PC-9 (cell line): Measurements from ENCODE around the gene CACNG7. TPM values are rescaled to one million over a fixed set of nuclear protein-coding genes. Genes with fewer than 3 reads are reported as not detected.

ENCODE experiments used
- BruUV-seq: library from RNA; stranded (reverse); fragments of 400-500 nt; replicated peaks from 2 replicates; lab custom pipeline; 2021; lab: Mats Ljungman, UMichigan
- CTCF ChIA-PET: fragments of 300-600 bp; sonication (Branson Sonifier 250); formaldehyde crosslinking; loops from one replicate; lab custom pipeline; 2022; ENCODE audit warnings: antibody characterized with exemption; lab: Charles Lee
- POLR2A ChIA-PET: fragments of 300-600 bp; sonication (Branson Sonifier 250); formaldehyde crosslinking; loops from one replicate; lab custom pipeline; 2022; ENCODE audit warnings: antibody characterized with exemption; ENCODE audit not compliant: unreplicated experiment; lab: Charles Lee
- DNase-seq, 2 experiments: peaks; one replicate each; pipeline versions ENCODE4 v3.0.0 to v3.0.0-alpha.2; 2015 to 2022; ENCODE audit warnings: mixed read lengths in 1 of 2
- H2AFZ ChIP-seq: fragments of 200-600 bp; sonication (generic); 2 replicates; pipeline ENCODE4 v1.8.1; 2017; ENCODE audit warnings: antibody characterized with exemption
- H3F3A ChIP-seq: fragments of 200-600 bp; sonication (generic); 2 replicates; pipeline ENCODE4 v1.8.1; 2017; ENCODE audit warnings: antibody characterized with exemption, mild to moderate bottlenecking, low read depth; ENCODE audit not compliant: insufficient read depth
- H3K27ac ChIP-seq: fragments of 200-600 bp; sonication (generic); 2 replicates; pipeline ENCODE4 v1.6.1; 2016; ENCODE audit warnings: mixed run types
- H3K27me3 ChIP-seq: fragments of 200-600 bp; sonication (generic); 2 replicates; pipeline ENCODE4 v1.6.1; 2016; ENCODE audit warnings: low read depth, mixed run types; ENCODE audit not compliant: insufficient read depth
- H3K36me3 ChIP-seq: fragments of 200-600 bp; sonication (generic); 2 replicates; pipeline ENCODE4 v1.6.1; 2016; ENCODE audit warnings: low read depth, mixed run types
- H3K4me1 ChIP-seq: fragments of 200-600 bp; sonication (generic); replicated peaks from 2 replicates; pipeline ENCODE4 v1.6.1; 2016; ENCODE audit warnings: mixed run types; ENCODE audit not compliant: insufficient read depth
- H3K4me2 ChIP-seq: fragments of 200-600 bp; sonication (generic); 2 replicates; pipeline ENCODE4 v1.6.1; 2017; ENCODE audit warnings: mixed run types
- H3K4me3 ChIP-seq: fragments of 200-600 bp; sonication (generic); 2 replicates; pipeline ENCODE4 v1.6.1; 2016; ENCODE audit warnings: mixed run types
- H3K79me2 ChIP-seq: fragments of 200-600 bp; sonication (generic); 2 replicates; pipeline ENCODE4 v1.6.1; 2017; ENCODE audit warnings: low read depth, mixed run types
- H3K9me2 ChIP-seq: fragments of 200-600 bp; sonication (generic); 2 replicates; pipeline ENCODE4 v1.8.1; 2017; ENCODE audit warnings: mild to moderate bottlenecking; ENCODE audit not compliant: insufficient read depth
- H3K9me3 ChIP-seq: fragments of 200-600 bp; sonication (generic); 2 replicates; pipeline ENCODE4 v1.8.1; 2016; ENCODE audit warnings: low read depth; ENCODE audit not compliant: insufficient read depth
- H4K20me1 ChIP-seq: fragments of 200-600 bp; sonication (generic); 2 replicates; pipeline ENCODE4 v1.8.1; 2017; ENCODE audit not compliant: insufficient read depth
- EZH2 ChIP-seq: fragments of 200-600 bp; sonication (generic); IDR thresholded peaks from 2 replicates; pipeline ENCODE4 v1.8.0; 2017; ENCODE audit warnings: antibody characterized with exemption, low read depth
- intact Hi-C: fragments of 100-400 bp; cut with micrococcal nuclease; formaldehyde crosslinking; loops from one replicate; pipeline ENCODE4 v1.10.0; 2022; ENCODE audit not compliant: unreplicated experiment
- total RNA-seq: library from RNA; stranded (reverse); gene quantifications from 2 replicates; pipeline ENCODE4 v1.2.3, GENCODE V29; 2021
- TF ChIP-seq, protein P1 (sequence below): fragments of 200-600 bp; sonication (generic); conservative IDR thresholded peaks from 2 replicates; pipeline ENCODE4 v1.6.1; 2017; ENCODE audit warnings: mixed run types, antibody characterized with exemption, mild to moderate bottlenecking, moderate library complexity

The CACNG7 gene
- total RNA-seq, 1 experiment from 2014 or later = not detected

DNA sequence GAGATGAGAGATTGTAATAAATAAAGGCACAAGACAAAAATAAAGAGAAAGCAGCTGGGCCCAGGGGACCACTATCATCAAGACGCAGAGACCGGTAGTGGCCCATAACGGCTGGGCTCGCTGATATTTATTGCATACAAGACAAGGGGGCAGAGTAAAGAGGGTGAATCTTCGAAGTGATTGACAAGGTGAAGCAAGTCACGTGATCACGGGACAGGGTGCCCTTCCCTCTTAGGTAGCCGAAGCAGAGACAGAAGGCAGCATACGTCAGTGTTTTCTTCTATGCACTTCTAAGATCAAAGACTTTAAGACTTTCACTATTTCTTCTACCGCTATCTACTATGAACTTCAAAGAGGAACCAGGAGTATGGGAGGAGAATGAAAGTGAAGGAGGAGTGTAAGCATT lies 31.7 kb upstream of the CACNG7 start:
- ChIA-PET CTCF (no interaction called here), POLR2A (interaction anchor here (0.5 to 0.9 kb wide), 3 partner anchors 10 to 315 kb away, joined by 3 to 15 read pairs (median 9); partner anchors contain the start of gene MYADM)
- Histone ChIP-seq H3K4me1 (peaks cover 20% of the 10 kb centered on the region), H3K9me2 (no peaks in the 10 kb centered on the region), H3K36me3 (peaks cover 19% of the 10 kb centered on the region), H3K9me3 (no peaks in the 10 kb centered on the region), H3K79me2 (0 out of 2 replicates have a peak, but pooled peaks cover 3% of the 10 kb centered on the region), H3K4me2 (no peak overlapping the region), H4K20me1 (peaks cover 10% of the 10 kb centered on the region; the same call in 1 of the 2 replicates), H3K27ac (no peak overlapping the region), H2AFZ (no peak overlapping the region), H3K4me3 (no peak overlapping the region), H3K27me3 (no peaks in the 10 kb centered on the region), H3F3A (peaks cover 54% of the 10 kb centered on the region)
- no TSS peak for BruUV-seq
- TF ChIP-seq, protein P1, sequence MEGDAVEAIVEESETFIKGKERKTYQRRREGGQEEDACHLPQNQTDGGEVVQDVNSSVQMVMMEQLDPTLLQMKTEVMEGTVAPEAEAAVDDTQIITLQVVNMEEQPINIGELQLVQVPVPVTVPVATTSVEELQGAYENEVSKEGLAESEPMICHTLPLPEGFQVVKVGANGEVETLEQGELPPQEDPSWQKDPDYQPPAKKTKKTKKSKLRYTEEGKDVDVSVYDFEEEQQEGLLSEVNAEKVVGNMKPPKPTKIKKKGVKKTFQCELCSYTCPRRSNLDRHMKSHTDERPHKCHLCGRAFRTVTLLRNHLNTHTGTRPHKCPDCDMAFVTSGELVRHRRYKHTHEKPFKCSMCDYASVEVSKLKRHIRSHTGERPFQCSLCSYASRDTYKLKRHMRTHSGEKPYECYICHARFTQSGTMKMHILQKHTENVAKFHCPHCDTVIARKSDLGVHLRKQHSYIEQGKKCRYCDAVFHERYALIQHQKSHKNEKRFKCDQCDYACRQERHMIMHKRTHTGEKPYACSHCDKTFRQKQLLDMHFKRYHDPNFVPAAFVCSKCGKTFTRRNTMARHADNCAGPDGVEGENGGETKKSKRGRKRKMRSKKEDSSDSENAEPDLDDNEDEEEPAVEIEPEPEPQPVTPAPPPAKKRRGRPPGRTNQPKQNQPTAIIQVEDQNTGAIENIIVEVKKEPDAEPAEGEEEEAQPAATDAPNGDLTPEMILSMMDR = no peak
- no peak for TF ChIP-seq EZH2
- intact Hi-C loops = no loop called here
- DNase-seq = peak in 1 of 2 experiments; percentile 37

DNA sequence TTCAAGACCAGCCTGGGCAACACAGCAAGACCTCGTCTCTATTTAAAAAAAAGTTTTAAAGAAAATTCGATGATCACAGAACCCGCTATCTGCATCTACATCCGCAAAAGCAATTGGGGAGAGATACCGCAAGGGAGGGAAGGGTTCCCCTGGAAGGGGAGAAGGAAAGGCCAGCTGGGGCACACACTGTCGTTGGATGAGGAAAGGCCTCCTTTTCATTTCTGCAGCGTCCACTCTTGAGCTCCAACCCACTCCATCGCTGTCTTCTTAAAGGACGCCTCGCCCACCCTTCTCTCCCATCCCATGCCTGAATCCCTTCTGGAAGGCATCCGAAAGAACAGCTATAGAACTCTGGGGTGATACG lies 30.3 kb upstream of the CACNG7 start:
- no peak for TF ChIP-seq EZH2
- TF ChIP-seq, protein P1 = no peak
- Histone ChIP-seq H3K79me2 (no peaks in the 10 kb centered on the region), H3K4me1 (peaks cover 22% of the 10 kb centered on the region), H3K9me3 (no peaks in the 10 kb centered on the region), H3K4me3 (peak overlapping the region; percentile 59), H3F3A (peaks cover 42% of the 10 kb centered on the region), H3K27me3 (no peaks in the 10 kb centered on the region), H4K20me1 (peaks cover 4% of the 10 kb centered on the region; the same call in 1 of the 2 replicates), H3K27ac (no peak overlapping the region), H3K36me3 (peaks cover 7% of the 10 kb centered on the region), H2AFZ (peak overlapping the region; percentile 81), H3K9me2 (no peaks in the 10 kb centered on the region), H3K4me2 (peak overlapping the region; percentile 86)
- ChIA-PET POLR2A (interaction anchor here (0.8 kb wide), 1 partner anchor 10 kb away, joined by 3 read pairs; no protein-coding TSS in a partner anchor), CTCF (no interaction called here)
- DNase-seq = peak in 1 of 2 experiments; percentile 34
- BruUV-seq = TSS peak; percentile 97
- intact Hi-C loops = no loop called here

DNA sequence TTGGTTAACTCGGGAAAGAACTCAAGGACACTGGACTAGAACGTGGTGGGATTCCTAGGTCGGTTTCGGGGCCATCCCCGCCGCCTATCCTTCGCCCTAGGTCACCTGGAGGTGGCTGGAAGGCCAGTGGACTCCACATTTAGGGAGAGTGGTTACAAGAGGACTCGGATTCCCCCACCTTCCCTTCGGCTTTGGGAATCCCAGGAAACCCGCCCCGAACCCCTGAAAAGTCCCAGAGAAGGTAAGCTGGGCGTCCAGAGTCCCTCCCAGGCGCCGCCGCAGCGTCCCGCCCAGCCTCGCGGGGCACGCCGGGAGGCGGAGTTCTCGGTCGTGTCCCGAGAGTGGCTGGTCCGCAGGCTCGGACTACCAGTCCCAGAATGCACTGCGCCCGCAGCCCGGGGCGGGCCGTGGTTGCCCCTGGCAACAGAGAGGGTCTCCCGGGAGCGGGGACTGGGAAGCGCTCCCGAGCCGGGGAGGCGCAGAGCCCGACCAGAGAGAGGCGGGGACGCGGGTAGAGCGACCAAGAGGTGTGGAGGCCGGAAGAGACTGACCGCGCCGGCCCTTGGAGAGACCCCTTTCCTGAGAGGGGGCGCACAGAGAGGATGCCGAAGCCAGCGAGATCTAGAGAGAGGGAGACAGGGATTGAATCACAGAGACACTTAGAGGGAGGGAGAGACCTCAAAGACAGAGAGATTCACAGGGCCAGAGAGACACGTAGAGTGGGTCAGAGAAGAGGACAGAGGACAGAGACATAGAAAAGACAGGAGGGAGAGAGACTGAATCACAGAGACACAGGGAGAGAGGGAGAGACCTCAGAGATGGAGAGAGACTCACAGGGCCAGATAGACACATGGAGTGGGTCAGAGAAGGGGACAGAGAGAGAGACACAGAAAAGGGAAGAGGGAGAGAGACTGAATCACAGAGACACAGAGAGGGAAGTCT lies 29.7 kb upstream of the CACNG7 start:
- Histone ChIP-seq H3F3A (peaks cover 37% of the 10 kb centered on the region), H3K4me2 (peak overlapping the region; percentile 86), H3K27me3 (no peaks in the 10 kb centered on the region), H4K20me1 (peaks cover 1% of the 10 kb centered on the region; the same call in 1 of the 2 replicates), H3K4me3 (peak overlapping the region; percentile 59), H2AFZ (peak overlapping the region; percentile 81), H3K36me3 (peaks cover under 1% of the 10 kb centered on the region), H3K27ac (no peak overlapping the region), H3K79me2 (no peaks in the 10 kb centered on the region), H3K9me3 (no peaks in the 10 kb centered on the region), H3K4me1 (peaks cover 22% of the 10 kb centered on the region), H3K9me2 (no peaks in the 10 kb centered on the region)
- ChIA-PET POLR2A (interaction anchor here (0.6 to 0.9 kb wide), 3 partner anchors 11 to 16 kb away, joined by 3 to 9 read pairs (median 3); partner anchors contain the start of gene MYADM), CTCF (no interaction called here)
- TF ChIP-seq EZH2 = no peak
- TF ChIP-seq, protein P1 = no peak
- no TSS peak for BruUV-seq
- peak; percentile 70 to 96 for DNase-seq
- intact Hi-C loops = loop anchor here (5.0 kb wide), 1 partner anchor 143 kb away; no protein-coding TSS in a partner anchor
